ENCODE results near the gene ZNF670.

ZNF670 gene

GRCh38 chr1:247090455-247090854 is 11.8 kb upstream of the ZNF670 start:
- CTCF ChIA-PET, result no interaction called here
- no peak for DNase-seq (ENCODE audit: extremely low spot score)
- TF ChIP-seq CTCF (IDR thresholded peaks at IDR 0.05; ENCODE audit: control extremely low read depth, extremely low read depth, low read depth, missing control alignments), result no peak
- POLR2A ChIA-PET, result no interaction called here

- ChIA-PET CTCF (no interaction called here), POLR2A (no interaction called here)
- no peak for DNase-seq (ENCODE audit: extremely low spot score)
- TF ChIP-seq CTCF (IDR thresholded peaks at IDR 0.05; ENCODE audit: control extremely low read depth, extremely low read depth, low read depth, missing control alignments), result no peak
Measured at GRCh38 chr1:247089616-247090375, 11.2 kb upstream of the ZNF670 start.

GRCh38 chr1:247088967-247089366 is 10.4 kb upstream of the ZNF670 start:
- no peak for TF ChIP-seq CTCF (IDR thresholded peaks at IDR 0.05; ENCODE audit: control extremely low read depth, extremely low read depth, low read depth, missing control alignments)
- ChIA-PET CTCF (no interaction called here), POLR2A (no interaction called here)
- DNase-seq (ENCODE audit: extremely low spot score), result no peak

GRCh38 chr1:247087256-247087655 is 8.6 kb upstream of the ZNF670 start:
- CTCF ChIA-PET, result interaction anchor here (0.9 kb wide), 1 partner anchor 11 kb away, joined by 3 read pairs; no protein-coding TSS in a partner anchor
- no peak for DNase-seq (ENCODE audit: extremely low spot score)
- TF ChIP-seq CTCF (IDR thresholded peaks at IDR 0.05; ENCODE audit: control extremely low read depth, extremely low read depth, low read depth, missing control alignments), result no peak
- POLR2A ChIA-PET, result no interaction called here

- CTCF ChIA-PET, result no interaction called here
Measured at GRCh38 chr1:247085310-247085709, 6.7 kb upstream of the ZNF670 start.

GRCh38 chr1:247084771-247085170 is 6.2 kb upstream of the ZNF670 start:
- no peak for DNase-seq (ENCODE audit: extremely low spot score)
- TF ChIP-seq CTCF (IDR thresholded peaks at IDR 0.05; ENCODE audit: control extremely low read depth, extremely low read depth, low read depth, missing control alignments), result no peak
- POLR2A ChIA-PET, result no interaction called here
- CTCF ChIA-PET, result no interaction called here

More at GRCh38 chr1:247085310-247085709, 6.7 kb upstream of the ZNF670 start:
- no peak for TF ChIP-seq CTCF (IDR thresholded peaks at IDR 0.05; ENCODE audit: control extremely low read depth, extremely low read depth, low read depth, missing control alignments)
- no peak for DNase-seq (ENCODE audit: extremely low spot score)
- POLR2A ChIA-PET, result no interaction called here

Measured in GM10248 (cell line).